ENCODE data around the gene ANTKMT.

- no peak for TF ChIP-seq PPARA (CRISPR knock-in tag; IDR thresholded peaks at IDR 0.05; ENCODE audit: borderline replicate concordance)
- TF ChIP-seq ZFP30 (CRISPR knock-in tag; IDR thresholded peaks at IDR 0.05): no peak
- TF ChIP-seq, protein P1, sequence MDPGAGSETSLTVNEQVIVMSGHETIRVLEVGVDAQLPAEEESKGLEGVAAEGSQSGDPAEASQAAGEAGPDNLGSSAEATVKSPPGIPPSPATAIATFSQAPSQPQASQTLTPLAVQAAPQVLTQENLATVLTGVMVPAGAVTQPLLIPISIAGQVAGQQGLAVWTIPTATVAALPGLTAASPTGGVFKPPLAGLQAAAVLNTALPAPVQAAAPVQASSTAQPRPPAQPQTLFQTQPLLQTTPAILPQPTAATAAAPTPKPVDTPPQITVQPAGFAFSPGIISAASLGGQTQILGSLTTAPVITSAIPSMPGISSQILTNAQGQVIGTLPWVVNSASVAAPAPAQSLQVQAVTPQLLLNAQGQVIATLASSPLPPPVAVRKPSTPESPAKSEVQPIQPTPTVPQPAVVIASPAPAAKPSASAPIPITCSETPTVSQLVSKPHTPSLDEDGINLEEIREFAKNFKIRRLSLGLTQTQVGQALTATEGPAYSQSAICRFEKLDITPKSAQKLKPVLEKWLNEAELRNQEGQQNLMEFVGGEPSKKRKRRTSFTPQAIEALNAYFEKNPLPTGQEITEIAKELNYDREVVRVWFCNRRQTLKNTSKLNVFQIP (CRISPR knock-in tag; IDR thresholded peaks at IDR 0.05; ENCODE audit: borderline replicate concordance, low read depth): no peak
- TF ChIP-seq ZFP3 (CRISPR knock-in tag; IDR thresholded peaks at IDR 0.05): no peak
- TF ChIP-seq TOX (CRISPR knock-in tag; IDR thresholded peaks at IDR 0.05; ENCODE audit: borderline replicate concordance): no peak
- TF ChIP-seq ZNF565 (CRISPR knock-in tag; conservative IDR thresholded peaks at IDR 0.05; ENCODE audit: low read depth): no peak
Observed at GRCh38 chr16:746637-747036, 25.7 kb downstream of the ANTKMT start.
